GM21737 (cell line): Measurements from ENCODE around the gene FAM240B.

Experiments
- ATAC-seq: cut with Tn5 transposase; IDR thresholded peaks from one replicate; pipeline ENCODE4 v1.9.1; 2021; ENCODE audit warnings: mild to moderate bottlenecking, moderate library complexity; ENCODE audit not compliant: unreplicated experiment

Gene FAM240B

DNA sequence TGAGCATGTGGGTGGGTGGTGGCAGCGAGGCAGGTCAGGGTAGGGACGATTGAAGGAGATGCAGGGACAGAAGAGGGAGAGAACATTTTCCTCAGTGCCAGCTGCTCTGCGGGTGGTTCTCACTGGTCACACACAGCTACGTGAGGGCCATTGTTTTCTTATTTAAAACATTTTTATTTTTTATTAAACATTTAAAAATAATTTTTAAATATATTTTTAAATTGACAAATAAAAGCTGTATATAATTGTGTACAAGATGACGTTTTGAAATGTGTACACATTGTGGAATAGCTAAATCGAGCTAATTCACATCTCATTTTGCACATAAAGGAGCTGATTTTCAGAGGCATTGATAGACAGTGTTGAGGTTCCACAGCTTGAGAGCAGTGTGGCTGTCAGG is 14.0 kb downstream of the FAM240B start:
- no peak for ATAC-seq

DNA sequence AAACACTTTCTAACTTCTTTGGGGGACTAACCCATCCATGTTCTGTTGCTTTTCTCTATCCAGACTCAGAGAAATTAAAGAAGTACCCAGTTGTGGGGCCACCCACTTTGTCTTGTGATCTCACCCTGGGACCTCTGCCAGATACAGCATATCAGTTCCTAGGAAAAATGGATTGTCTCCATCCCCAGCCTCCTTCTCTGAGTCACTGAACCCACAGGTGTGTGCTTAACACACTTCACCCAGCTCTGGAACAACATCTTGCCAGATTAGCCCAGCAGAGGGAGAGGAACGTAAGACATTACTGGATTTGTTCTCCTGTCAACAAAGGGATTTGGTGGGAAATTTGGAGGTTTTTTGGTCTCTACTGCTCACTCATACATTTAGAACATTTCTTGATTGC is 19.2 kb downstream of the FAM240B start:
- no peak for ATAC-seq

DNA sequence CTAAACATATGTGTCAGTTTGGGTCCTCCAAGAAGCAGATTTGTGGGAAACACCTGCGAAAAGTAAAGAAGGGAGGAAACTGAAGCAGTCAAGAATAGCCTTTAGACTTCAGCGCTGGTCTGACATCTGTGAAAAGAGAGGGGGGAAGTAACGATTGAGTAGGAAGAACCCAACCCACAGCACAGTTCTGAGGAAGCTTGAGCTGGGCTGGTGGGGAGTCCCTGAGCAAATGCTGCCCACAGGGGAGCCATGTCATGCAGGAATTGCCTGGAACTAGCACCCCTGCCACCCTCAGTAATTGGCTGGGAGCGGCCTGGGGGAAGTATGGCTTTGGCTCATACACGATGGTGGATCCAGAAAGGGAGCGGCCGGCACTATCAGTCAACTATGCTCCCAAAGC is 20.6 kb downstream of the FAM240B start:
- no peak for ATAC-seq

DNA sequence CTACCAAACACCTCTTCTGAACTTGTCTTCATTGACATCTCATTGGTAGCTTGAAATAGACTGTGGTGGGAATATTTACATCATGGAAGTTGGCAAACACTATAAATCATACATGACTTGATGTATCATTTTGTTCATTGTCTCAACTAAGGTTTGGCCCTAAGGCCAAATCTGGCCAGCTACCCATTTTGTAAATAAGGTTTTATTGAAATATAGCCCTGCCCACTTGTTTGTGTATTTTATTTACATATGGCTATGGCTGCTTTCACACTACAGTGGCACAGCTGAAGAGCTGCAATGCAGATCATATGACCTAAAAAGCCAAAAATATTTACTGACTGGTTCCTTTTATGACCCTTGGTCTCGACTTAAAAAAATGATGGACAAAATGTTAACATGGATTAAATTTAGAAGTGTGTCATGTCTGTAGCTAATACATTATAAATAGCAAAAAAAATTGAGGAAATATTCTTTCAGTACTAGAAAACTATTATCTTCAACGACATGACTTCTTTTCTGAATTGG is 22.1 kb downstream of the FAM240B start:
- no peak for ATAC-seq

DNA sequence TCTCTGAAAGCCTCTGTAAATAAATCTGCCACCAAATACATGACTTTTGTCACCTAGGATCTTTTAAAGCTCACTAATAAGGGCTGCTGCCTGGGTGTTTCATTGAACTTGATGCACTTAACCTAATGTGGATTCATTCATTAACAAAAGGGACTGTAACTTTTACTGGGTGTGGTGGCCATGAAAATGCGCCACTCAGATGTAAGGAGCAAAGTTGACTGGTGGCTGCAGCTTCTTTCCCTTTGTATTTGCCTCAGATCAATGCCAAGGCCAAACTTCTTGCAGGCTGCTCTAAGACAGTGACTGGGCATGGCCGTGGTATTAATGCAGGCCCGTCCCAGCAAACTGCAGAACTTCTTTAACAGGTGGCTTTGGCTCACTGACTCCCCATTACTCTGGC is 22.9 kb downstream of the FAM240B start:
- no peak for ATAC-seq

DNA sequence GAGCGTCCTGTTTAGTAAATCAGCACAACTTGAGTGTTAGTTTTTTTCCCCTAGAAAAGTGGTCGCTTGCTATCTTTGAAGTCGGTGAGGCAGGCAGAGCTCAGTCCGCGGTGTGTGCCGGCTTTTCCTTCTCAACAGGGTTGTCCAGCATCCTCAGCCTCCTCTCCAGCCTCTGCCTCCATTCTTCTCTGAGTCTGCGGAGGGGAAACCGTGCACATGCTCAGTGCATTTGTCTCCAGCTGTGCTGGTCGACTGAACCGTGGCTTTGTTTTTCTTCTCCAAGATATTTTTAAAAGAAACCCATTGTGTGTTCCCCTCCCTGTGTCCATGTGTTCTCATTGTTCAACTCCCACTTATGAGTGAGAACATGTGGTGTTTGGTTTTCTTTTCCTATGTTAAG is 25.3 kb downstream of the FAM240B start:
- ATAC-seq: no peak

DNA sequence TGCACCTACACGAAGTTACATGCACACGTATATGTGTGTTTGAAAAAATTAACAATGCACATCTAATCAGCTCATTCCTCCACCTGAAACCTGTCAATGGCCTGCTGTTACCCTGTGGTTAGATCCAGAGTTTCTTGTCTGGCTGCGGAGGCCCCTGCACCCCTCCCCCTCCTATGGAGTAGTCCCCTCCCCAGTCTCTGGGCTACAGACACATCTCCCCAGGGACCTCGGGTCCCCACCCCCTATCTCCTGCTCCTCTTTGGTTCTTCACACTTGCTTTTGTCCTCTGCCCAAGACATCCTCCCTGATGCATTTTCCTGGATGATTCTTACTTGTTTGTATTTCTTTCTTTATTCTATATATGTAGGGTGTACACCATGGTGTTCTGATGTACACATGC is 27.2 kb downstream of the FAM240B start:
- ATAC-seq: no peak

DNA sequence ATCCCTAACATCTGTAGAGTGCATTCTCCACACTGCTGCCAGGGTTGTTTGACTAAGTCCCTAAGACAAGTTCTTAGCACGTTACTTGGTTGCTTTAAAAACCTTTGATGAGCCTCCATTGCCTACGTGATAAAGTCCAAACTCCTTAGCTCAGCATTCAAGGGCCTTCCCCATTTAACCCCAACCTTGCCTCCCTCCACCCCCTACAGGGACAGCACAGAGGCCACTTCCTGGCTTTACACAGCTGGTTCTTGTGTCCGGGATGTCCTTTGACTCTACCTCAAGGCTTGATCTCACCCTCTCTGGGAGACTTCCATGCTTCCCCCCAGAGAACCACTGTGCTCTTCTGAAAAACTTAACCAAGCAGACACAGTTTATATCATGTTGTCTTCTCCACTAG is 29.4 kb downstream of the FAM240B start:
- ATAC-seq: no peak

DNA sequence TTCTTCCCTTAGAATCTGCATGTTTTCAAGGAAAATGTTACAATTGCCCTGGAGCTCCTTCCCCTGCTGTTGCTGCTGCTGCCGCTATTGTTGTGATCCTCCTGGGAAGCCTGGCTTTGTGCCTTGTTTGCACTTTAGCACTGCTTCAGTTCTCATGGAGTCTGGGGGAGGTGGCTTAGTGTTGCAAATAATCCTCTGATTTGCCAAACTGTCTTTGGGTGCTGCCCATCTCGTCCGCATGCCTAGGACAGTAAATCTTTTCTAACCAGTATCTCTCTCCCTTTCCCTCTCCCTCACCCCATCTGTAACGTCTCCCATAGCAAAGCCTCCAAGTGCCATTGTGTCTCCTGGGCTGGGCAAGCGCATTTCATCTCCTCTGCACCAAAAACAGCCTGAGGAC is 30.3 kb downstream of the FAM240B start:
- ATAC-seq: no peak

DNA sequence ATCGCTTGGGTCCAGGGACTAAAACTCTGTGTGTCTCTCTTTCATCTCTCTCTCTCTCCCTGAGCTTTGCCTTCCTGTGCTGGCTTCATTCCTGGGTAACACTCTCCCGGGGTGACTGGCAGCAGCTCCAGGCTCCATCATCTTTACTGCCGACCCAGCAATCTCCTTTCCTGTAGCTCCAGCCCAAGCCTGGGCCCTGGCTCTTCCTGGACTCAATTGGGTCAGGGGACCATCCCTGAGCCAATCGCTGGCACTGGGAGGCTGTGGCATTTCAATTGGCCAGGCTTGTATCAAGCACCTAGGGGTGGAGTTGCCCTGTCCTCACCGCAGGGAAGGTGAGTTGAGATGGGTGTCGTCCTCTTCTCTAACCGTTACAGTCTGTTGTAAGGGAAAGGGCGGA is 31.9 kb downstream of the FAM240B start:
- ATAC-seq: no peak

DNA sequence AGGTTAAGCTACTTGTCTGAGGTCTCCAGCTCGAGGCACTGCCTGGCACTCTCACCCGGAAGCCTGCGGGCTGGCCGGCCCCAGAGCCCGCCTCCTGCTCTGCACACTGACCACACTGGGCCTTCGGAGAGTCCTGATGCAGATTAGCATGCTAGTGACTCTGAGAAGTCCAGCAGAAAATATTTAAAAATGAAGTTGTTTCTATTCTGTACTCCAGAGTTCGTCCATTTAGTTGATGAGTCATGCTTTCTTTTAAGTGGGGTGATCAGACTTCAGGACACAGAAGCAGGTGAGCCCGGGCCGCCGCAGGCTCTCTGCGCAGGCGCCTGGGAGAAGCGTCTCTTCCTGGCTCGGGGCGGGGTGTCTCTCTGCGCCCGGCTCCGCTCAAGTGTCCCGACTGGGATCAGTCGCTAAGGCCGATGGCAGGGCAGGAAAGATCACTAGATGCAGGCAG is 32.5 kb downstream of the FAM240B start:
- no peak for ATAC-seq

DNA sequence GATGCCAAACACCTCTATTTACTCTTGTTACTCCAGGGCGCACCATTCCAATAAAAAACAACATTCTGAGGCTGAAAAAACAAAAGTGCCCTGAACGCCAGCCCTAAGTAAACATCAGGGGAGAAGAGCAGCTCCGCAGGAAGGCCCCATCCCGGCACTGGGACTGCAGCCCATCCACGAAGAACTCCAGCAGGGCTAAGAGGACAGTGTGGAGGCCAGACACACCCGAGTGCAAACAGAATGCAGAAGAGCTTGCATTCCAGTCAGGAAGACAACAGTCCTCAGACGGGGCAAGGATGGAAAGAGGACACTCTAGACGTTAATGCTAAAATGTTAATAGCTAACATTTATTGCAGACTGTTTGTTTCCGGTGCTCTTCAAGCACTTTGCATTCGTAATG is 33.0 kb downstream of the FAM240B start:
- ATAC-seq: no peak

DNA sequence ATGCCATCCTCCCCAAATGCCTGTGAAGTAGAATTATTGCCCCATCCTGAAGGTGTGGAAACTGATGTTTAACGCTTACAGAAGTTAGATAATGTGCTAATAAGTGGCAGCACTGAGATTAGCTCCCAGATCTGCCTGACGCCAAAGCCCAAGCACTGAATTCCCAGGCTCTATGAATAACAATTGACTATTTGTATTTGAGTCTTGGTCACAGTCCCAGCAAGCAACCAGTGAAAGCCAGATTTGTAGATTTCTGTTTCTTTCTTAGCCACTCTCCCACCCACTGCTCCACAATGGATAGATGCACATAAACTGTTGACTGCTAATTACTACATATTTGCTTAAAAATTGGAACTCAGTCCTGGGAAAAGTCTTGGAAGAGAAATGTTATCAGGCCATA is 34.4 kb downstream of the FAM240B start:
- ATAC-seq: no peak

DNA sequence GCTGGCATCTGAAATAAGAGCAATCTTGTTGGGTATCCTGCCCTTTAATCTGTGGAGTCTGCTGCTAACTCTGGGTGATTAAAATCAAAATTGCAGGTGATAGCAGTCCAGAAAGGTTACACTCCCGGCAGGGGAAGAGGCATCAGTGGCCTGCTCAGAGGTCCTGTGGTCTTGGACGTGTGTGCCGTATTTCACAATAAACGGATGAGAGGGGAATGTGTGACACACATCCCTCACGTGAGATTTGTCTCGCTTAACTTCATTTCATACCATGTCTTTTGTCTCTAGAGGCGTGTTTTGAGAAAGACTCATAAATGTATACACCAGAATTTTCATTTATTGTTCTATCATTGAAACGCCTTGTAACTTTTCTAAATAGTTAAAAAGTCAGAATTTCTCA is 36.6 kb downstream of the FAM240B start:
- no peak for ATAC-seq

DNA sequence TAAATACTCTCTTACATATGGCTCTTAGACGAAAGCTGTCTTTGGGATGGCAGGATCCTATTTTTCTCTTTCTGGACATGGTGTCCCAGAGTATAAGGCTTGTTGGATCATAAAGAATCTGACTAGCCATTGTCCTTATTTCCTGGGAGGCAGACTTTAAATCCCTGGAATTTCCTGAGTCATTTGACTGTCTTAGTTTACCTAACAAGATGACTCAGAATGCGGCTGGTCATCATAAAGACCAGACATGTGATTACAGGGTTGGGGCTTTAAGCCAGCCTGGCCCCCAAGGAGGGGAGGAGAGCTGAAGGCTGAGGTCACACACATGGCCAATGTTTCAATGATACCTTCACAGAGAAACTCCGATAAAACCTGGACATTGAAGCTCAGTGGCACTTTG is 37.2 kb downstream of the FAM240B start:
- ATAC-seq: no peak

DNA sequence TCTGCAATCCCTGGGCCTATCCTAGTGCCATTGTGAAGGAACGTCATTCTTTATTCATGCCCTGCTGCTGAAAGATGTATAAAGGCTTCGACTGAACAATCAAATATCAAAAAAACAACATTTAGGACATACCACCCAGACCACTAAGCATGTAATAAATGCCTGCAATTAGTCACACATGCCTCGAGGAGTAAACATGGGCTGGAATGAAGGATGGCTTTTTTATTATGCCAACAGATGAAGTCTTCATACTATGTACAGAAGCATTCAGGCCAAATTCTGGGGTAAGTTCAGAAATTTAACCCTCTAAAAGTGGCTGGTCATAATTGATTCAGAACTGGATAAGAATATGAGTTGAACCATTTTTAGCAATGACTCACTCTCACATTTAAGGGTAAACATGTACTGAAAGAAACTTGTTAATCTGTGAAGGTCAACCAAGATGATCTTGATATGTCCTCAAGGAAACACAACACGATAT is 38.1 kb downstream of the FAM240B start:
- no peak for ATAC-seq

DNA sequence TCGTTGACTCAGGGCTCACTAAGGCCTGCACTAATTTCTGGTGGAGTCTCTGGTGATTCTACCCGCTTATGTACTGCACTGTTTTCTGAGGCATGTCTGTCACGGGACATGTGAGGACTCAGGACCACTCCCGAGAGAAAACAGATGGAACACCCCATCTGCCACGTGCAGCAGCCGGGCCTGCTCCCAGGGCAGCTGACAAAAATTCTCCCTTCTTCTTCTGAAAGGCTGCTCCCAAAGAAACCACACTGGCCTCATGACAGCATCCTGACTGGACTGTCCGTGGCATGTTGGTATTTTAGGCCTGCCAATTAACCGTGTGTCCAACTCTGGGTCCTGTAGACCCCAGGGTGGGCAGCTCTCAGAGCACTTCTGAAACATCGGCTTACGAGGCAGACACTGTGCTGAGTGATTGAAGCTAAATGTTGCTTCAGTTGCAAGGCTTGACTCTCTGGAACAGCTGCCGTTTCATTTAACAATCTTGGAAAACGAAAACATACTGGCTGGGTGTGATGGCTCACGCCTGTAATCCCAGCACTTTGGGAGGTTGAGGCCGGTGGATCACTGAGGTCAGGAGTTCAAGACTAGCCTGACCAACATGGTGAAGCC is 39.0 kb downstream of the FAM240B start:
- no peak for ATAC-seq

DNA sequence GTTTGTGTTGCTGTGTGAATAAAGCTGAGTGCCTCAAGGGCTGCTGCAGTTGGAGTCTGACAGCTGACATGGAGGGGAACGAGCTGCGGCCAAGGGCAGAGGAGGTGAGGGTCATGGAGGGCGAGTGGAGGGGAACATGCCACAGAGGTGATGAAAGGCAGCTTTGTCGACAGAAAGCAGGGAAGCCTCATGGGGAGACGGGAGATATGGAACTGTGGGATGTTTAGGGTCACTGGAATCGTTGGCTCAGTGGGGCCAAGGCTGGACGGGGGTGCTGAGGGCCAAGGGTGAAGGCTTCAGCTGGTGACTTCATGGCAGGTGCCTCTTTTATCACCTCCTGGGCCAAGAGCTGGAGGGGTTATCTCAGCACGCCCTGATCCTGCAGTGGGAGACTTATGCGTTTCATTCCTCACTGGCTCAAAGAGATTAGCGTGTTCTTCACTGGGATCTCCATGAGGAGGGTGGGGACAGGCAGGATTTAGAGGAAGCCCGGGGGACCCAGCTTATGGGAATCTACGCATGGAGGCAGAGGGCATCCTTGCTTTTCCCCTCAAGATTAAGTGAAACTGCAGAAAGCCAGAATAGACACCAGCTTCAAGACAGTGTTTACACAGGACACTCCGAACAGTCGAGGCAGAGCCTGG is 42.2 kb downstream of the FAM240B start:
- ATAC-seq: no peak

DNA sequence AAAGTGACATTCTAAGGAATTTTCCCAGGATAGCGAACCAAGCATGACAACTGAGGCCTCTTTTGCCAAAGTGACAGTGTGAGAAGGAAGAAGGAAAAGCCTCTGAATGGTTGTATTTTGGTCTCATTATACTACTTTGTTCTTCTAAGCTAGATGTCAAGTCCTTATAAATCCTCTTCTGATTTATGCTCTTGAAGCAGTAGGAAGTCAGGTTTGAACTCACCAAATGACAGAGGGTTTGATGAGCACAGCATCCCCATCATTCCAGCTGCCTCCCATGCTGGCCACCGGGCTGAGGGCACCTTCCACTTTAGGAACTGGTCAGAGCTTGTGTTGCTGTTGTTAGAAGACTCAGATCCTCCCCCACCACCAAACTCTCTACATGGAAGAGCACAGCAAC is 44.1 kb downstream of the FAM240B start:
- no peak for ATAC-seq

DNA sequence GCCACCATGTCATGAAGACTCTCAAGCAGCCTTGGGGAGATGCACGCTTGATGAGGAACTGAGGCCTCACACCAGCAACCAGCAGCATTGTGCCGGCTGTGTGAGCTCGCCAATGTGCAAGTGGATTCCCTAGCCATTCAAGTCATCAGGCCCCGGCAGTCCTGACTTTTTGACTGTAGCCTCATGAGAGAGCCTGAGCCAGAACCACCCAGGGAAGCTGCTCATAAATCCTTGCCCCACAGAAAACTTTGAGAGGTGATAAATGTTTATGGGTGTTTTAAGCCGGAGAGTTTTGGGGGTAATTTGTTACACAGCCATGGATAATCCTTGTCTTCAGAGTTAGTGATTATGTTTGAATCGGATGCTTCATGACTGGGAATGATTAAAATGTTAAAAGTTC is 44.7 kb downstream of the FAM240B start:
- ATAC-seq: no peak

DNA sequence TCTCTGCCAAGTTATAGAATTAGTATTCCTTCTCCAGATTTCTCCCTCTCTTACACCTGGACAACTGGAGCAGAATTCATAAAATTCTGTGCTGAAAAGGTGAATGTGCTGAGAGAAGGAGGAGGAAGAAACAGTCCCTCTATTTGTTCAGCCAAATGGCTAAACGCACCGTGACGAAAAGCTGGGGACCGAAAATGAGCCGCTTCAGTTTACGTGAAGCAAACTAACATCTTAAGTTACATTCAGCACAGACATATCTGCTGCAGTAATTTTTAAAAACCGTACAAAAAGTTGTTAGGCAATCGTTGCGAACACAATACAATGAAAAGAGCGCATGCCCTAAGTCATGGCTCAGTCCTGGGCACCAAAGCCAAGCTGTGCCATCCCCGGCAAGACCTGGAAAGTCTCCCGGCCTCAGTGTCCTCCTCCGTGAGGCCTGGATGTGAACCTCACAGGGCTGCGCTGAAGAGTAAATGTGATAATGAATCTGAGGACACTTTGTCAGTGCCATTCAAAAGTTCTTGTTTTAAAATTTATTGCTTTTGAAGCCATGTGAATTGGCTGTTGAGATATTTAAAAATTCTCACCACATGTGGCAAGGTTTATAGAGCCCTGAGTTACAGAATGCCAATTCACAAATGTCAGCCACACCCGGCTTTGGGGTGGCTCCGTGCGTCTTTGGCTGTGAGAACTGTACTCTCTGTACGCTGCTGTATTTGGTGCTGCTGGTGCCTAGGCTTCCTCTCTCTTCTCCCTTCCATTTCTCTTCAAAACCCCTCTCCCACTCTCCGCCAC is 46.3 kb downstream of the FAM240B start:
- ATAC-seq: no peak

DNA sequence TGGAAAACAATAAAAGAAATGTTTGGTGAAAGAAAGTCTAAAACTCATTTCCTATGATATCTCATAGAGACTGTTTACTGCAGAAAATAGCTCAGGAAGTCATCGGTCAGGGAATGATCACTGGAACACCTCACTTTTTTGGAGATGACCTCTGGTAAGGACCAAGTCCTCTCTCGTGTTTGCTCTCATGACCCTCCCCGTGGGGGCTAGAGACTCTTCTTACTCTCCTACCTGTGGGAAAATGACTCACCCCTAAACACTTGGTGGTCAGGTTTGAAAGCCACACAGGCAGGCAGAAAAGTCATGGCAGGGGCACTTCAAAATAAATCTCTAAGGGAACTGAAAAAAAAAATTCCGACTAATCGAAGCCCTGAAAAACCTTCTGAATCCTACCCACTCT is 48.2 kb downstream of the FAM240B start:
- no peak for ATAC-seq
